ENCODE results near the gene PARP12.
A peak's percentile ranks its signal among the peaks of the same experiment; 100 is the strongest.

Gene PARP12

DNA sequence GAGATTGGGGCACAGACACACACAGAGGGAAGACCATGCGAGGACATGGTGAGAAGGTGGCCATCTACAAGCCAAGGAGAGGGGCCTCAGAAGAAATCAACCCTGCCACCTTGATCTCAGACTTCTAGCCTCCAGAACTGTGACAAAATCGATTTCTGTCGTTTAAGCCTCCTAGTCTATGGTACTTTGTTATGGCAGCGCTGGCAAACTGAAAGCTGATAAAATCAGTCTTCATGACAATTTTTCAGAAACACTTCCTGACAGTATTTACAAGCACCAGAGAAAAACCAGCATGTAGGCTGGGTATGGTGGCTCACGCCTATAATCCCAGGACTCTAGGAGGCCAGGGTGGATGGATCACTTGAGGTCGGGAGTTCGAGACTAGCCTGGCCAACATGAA lies 4.2 kb downstream of the PARP12 start:
- no peak for DNase-seq

DNA sequence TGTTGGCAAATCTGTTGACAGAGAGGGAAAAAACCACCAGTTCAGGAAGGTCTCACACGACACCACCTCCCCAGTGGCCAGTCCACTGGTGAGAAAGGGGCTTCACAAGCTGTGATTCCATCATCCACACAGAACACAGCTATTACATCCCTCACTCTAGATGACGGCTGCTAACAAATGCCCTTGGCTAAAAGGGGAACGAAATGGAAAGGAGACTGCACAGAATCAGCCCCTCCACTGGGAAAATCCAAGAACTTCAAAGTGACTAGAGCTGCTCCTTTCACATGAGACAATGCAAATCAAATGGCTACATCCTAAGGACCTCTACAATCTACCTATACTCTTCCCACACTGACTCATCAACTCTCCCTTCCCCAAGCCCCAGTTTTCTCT lies 5.6 kb downstream of the PARP12 start:
- no peak for DNase-seq

GRCh38 chr7:140056431-140057142 lies 6.2 kb downstream of the PARP12 start:
- no peak for DNase-seq

DNA sequence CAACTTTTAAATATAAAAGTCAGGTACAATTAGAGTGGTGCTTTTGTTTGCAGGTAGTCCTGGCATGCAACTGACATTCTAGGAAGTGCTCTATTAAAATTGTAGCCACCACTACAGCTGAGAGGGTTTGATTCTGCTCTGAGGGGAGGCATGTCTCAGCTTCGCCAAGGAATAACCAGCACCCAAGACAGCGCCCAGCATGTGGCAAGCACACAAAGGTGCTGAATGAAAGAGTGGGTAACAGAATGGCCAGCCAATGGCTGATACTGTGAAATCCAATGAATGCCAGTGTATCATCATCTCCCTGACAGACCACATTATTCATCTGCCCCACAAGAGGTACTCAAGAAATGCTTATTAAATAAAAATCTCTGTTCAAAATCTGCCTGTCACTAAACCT lies 6.9 kb downstream of the PARP12 start:
- DNase-seq = no peak

DNA sequence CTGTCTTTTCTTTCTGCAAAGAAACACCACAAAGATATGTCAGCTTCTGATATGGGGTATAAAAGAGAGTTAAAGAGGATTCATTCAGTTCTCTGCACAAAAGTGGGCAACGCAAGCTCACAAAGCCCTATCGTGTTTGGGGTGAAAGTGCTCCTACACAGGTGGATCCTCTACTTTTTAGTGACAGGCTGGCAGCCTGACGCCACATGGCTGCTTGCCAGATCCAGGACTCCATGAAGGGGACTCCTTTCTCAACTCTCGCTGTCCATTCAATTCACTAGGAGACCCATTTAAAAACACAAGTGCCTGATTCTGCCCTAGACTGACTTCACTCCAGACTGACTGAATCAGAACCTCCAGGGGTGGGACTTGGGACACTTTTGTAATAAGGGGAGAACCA lies 8.0 kb downstream of the PARP12 start:
- DNase-seq = no peak

- no peak for DNase-seq
Measured at GRCh38 chr7:140053812-140054539, 8.8 kb downstream of the PARP12 start.

GRCh38 chr7:140051820-140052219 lies 10.9 kb downstream of the PARP12 start:
- no peak for DNase-seq

DNA sequence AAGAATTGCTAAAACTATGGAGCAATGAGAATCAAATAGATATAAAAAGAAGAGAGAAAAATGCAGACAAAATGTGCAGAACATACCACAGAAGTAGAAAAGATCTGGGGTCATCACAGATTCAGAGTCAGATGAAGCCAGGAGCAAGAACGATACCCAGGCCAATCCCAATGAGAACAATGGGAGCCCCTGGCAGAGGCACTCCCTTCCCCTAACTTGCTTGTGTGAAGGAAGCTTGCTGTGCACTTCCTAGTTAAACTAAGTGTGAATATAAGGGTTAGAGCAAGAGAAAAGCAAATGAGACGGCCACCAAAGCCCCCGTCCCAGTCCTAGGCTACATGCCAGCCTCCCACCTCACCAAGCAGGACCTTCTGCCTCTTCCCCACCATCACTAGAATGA lies 12.7 kb downstream of the PARP12 start:
- DNase-seq = no peak

GRCh38 chr7:140049339-140050024 lies 13.3 kb downstream of the PARP12 start:
- DNase-seq = peak; percentile 11

DNA sequence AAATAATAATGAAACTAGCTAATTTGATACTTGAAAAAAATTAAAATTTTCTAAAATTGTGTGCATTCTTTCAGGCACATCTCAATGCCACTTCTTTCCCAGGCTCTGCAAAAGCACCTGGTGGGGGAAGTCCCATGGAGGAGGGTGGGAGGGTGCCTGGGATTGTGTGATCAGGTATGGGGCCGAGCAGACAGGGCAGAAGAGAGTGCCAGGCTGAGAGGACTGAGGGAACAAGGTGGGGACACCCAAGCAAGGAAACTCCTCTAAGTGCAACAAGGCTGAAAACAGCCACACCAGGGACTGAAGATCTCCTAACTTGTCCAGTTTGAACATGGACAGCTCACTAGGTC lies 13.8 kb downstream of the PARP12 start:
- DNase-seq = no peak

DNA sequence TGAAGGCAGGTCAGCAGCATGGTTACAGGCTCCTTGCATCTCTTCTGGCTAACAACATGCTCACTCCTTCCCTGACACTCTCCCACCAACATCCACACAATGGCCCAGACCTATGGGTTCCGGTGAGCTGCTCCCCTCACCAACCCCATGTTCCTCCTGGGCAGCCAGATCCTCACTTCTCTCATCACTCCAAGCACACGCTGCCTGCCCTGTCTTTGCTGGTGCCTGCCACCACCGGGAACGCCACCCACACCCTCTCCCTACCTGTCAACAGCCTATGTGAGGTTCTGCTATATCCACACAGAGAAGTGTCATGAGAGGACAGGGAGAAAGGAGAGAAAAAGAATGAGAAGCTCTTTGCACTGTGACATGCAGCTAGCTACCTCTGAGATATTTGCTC lies 14.6 kb downstream of the PARP12 start:
- no peak for DNase-seq

DNA sequence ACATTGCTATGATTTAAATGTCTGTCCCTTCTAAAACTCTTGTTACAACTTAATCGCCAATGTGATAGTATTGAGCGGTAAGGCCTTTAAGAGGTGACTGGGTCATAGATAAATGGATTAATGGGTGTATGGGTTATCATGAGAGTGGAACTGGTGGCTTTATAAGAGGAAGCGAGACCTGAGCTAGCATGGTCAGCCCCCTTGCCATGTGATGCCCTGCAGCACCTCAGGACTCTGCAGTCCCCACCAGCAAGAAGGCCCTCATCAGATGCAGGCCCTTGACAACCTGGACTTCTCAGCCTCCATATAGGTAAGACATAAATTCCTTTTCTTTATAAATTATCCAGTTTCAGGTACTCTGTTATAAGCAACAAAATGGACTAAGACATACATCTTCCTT lies 15.6 kb downstream of the PARP12 start:
- no peak for DNase-seq

DNA sequence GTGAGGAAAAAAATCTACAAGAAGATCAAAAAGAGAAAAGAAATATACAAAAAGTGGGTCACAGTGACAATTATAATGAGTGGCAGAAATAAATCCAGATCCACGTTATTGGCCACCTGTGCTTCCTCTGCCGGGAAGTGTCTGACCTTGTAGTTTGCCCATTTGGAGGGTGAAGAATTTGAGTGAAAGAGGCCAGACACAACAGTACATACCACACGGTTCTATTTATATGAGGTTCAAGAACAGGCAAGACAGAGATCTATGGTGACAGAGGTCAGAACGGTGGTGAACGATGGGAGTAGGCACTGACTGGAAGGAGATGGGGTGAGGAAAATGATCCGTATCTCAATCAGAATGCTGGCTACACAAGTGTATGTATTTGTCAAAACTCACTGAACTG lies 17.1 kb downstream of the PARP12 start:
- DNase-seq = no peak

DNA sequence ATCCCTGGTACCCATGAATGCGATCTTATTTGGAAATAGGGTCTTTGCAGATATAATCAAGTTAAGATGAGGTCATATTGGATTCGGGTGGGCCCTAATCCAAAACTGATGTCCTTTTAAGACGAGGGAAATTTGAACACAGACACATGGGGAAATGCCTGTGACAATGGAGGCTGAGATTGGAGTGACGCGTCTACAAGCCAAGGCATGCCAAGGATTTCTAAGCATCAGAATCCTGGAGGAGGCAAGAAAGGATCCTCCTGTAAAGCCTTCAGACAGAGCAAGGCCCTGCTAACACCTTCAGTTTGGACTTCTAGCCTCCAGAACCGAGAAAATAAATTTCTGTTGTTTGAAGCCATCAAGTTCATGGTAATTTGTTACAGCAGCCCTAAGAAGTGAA lies 18.5 kb downstream of the PARP12 start:
- no peak for DNase-seq

GRCh38 chr7:140042386-140042670 lies 20.4 kb downstream of the PARP12 start:
- no peak for DNase-seq

GRCh38 chr7:140041659-140042385 lies 20.9 kb downstream of the PARP12 start:
- DNase-seq = no peak

GRCh38 chr7:140039896-140040295 lies 22.9 kb downstream of the PARP12 start:
- no peak for DNase-seq

GRCh38 chr7:140039066-140039465 lies 23.7 kb downstream of the PARP12 start:
- no peak for DNase-seq

GRCh38 chr7:140036224-140036962 lies 26.4 kb downstream of the PARP12 start:
- no peak for DNase-seq

DNA sequence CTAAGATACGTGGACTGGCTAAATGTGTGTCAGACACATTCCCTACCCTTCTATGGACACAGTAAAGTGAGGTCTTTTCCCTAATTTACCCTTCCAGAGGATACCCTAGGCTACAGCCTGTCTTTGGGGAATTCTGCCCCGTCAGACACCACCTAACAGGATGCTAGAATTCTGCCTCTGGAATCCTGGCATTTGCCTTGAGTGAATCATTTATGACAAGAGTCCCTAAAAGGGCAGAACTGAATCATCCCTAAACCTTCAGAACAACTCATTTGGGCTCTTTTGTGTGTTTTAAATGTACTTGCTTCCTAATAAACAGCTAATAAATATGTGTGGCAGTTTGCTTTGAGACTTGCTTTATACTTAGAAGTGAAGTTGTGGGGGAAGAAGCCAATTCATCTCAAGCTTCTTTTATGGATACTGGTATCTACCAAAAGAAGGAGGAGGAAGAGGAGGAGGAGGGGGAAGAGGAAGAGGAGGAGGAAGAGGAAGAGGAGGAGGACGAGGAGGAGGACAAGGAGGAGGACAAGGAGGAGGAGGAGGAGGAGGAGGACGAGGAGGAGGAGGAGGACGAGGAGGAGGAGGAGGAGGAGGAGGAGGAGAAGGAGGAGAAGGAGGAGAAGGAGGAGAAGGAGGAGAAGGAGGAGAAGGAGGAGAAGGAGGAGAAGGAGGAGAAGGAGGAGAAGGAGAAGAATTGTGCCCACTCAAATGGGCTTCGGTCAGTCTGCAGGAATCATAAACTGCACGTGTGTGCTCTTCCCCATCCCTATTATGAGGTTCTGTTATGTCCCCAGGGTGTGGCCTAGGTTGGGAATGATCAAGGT lies 27.1 kb downstream of the PARP12 start:
- DNase-seq = no peak

DNA sequence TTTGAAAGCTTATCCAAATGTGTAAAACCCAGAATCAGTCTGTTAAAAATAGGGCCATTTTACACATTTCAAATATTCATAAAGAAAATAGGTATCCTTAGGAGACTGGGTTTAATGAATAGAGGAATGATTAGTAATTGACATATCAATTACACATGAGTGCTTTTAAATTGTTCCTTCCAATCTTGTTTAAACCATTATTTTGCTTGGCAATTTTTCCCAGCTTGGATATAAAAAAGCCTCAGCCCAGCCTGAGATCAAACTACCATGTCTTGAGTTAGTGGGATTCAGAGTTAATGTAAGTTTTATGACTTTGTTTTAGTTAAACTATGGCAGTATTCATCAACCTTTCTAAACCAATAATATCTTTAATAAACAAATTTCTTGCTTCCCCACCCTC lies 28.3 kb downstream of the PARP12 start:
- DNase-seq = peak; percentile 7

GRCh38 chr7:140033779-140034363 lies 28.9 kb downstream of the PARP12 start:
- no peak for DNase-seq
